Measurements from ENCODE around the gene NCK2. TPM values are rescaled to one million over a fixed set of nuclear protein-coding genes. Genes with fewer than 3 reads are reported as not detected.

Gene NCK2
- 90.5 TPM for polyA plus RNA-seq (ENCODE audit: insufficient read length)

DNA sequence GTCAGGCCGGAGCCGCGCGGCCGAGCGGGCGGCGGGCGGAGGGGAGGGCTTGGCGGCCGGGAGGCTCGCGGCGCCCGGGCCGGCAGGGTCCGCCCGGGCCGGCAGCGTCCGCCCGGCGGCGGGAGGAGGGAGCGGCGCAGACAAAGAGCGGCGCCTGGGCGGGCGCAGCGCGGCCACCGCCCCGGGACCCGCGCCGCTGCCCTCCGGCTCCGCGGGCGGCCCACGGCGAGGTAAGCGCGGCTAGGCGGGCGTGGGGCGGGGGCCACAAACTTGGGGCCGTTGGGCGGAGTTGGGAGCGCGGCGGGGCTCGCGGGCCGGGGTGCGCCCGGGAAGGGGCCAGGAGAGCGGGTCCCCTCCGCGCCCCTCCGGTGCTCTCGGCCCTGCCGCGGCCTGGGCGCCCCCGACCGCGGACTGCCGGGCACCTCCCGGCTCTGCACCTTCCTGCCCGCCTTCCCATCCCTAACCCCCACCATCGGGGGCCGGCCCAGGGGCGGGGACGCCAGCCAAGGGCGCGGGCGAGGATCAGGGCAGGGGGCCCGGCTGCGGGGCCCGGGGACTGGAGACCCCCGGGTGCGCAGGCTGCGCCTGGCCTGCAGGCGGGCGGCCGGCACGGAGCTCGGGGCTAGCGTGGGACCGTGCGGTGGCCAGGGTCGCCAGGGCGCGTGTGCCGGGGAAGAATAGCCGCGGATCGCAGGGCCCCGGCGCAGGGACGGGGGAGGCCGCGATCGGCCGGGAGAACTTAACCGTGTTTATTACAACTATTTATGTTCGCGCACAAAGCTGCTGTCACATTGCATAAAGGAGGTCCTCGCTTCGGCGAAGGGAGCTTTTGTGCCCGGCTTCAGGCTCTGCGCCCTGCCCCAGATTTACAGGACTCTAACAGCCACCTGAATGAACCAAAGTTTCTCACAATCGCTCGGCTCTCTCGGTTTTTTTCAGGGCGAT lies at the start of gene NCK2:
TSS of gene NCK2 (plus strand) at position 4 of the 945 bp plus-strand sequence. CDS start 110,152 bp downstream, outside the sequence.
- peak; percentile 42 for DNase-seq

DNA sequence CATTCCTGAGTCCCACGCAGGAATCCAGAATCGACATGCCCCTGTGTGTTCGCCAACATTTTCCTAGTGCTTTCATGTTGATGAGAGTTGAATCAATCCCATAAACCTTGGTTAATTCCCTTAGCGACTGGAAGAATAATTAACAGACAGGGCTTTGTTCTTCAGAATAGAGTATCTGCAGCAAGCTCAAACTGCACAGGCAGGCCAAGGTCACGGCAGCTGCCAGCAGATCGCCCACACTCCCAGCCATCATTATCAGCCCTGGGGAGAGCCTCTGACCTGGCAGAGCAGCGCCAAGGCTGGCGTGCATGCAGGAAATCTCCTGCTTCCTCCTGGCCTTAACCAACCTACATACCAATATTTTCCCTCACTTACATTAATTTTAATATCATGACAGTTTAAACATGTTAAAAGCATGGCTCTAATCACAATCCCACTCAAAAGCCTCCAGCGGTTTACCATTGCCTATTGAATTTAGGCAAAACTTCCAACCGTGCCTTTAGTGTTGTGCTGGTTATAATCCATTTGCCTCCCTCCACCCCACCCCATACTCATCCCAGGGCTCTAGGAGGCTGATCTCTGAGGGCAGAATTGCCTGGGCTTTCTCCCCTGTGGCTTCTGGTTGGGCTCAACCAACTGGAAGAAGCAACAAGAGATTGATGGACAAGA lies 46.8 kb upstream of the NCK2 start:
- DNase-seq, result no peak

GRCh38 chr2:105698820-105699219 lies 45.9 kb upstream of the NCK2 start:
- no peak for DNase-seq

GRCh38 chr2:105701042-105701441 lies 43.7 kb upstream of the NCK2 start:
- DNase-seq, result no peak

GRCh38 chr2:105708697-105709096 lies 36.0 kb upstream of the NCK2 start:
- DNase-seq, result no peak

- no peak for DNase-seq
Observed at GRCh38 chr2:105711394-105711793, 33.3 kb upstream of the NCK2 start.

GRCh38 chr2:105712166-105712915 lies 32.4 kb upstream of the NCK2 start:
- no peak for DNase-seq

GRCh38 chr2:105712981-105713596 lies 31.6 kb upstream of the NCK2 start:
- DNase-seq, result peak; percentile 22

DNA sequence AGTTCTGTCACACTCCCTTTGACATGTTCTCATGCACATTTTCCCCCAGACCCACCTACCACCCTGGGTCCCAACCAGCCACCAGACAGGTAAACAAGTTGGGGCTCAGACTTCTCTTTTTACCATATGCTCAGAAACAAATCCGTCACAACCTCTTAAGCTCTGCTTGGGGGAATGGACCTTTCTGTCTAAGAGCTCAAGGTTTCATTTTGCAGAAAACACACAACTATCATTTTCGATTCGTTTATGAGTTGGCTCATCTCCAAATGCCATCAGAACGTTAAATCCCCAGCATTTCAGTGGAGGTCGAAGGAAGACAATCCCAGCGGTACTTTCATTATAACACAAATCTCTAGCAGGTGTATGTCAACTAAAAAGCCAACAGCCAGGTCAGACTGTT lies 30.6 kb upstream of the NCK2 start:
- no peak for DNase-seq

DNA sequence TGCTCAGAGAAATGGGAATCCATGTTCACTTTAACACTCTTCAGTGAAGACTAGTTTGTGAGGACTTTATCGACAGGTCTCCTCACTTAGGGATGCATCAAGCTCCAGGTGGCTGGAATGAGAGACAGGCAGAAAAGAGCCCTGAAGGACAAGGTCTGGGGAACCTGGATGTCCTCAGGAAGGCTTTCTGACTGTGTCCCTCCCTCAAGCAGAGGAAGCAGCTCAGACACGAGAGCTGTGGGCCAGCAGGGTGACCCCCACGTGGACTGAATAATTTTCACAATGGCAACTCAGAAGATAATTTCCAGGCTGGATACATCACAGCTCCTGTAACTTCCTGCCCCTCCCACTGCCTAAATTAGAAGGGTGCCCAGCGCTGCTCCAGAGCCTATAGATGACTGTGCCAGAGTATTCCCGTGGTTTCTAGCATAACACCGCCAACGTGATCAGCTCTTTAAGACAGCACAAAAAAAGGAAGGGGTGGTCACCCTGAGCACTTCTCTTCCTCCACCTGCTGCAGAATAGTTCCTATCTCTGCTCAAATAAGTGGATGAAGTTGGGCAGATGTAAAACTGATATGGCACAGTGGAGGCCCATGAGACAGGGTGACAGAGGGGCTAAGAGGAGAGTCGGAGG lies 25.7 kb upstream of the NCK2 start:
- no peak for DNase-seq

DNA sequence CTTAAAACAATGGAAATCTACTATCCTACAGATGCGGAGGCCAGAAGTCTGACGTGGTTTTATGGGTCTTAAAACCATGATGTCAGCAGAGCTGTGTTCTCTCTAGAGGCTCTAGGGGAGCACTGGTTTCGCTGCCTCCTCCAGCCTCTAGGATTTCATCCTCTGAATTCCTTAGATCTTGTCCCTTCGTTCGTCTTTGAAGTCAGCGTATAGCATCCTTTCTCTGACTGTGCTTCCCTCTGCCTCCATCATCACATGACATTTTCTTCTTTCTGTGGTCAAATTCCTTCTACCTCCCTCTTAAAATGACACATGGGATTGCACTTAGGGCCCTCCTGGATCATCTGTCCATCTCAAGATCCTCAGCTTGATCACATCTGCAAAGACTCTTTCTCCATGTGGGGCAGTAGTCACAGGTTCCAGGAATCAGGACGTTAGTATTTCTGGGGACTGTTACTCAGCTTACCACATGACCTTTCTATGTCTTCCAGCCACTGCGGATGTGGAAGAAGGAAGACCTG lies 22.7 kb upstream of the NCK2 start:
- no peak for DNase-seq

- no peak for DNase-seq
Observed at GRCh38 chr2:105722726-105723297, 21.9 kb upstream of the NCK2 start.

DNA sequence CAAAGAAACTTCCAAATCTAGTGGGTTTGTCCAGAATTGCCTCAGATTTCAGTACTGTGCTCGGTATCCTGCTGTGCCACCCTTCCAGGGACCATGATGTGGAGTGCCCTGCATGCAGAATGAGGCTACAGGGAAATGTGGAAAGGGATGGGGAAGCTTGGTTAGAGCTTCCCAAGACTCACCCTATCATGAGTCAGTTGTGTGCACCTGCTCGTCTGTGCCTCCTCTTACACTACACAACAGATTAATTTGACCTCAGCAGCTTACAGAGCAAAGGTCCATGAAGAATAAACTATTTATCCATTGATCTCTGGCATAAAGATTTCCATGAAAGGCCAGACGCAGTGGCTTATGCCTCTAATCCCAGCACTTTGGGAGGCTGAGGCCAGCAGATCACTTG lies 21.3 kb upstream of the NCK2 start:
- no peak for DNase-seq

DNA sequence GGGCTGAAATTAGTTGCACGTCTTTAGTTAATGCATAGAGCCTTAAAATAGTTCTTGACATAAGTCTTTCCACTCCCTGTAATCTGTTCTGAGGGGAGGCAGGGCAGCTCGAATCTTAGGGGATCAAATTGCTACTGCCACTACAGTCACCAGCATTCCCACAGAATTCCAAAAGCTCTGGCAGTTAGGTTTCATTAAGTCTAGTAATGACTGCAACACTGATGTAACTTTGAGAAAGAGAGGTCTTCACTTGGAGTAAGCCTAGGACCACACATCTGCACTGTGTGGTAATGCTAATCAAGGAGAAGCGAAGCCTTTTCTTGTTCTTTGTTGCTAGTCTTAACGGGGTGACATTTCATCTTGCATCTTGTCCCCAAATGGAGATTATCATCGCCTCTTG lies 19.3 kb upstream of the NCK2 start:
- no peak for DNase-seq

GRCh38 chr2:105730170-105730569 lies 14.5 kb upstream of the NCK2 start:
- no peak for DNase-seq

DNA sequence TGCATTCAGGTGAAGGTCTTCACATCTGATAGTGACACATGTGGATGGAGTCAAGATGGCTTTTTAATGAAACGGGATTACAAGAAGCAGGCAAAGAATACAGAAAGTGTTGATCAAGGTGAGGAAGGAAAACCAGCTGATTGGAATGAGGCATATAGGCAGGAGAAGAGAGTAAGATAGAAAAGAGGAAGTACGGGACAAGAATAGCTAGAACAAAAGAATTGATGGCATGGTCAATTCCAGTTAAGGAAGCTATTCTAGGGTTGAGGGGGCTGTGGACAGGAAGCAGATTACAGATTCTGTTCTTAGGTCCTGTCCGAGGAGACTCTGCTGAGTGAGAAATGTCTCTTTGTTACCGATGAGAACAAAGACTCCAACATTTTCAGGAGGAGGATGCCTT lies 13.2 kb upstream of the NCK2 start:
- no peak for DNase-seq

- no peak for DNase-seq
Observed at GRCh38 chr2:105732101-105732500, 12.6 kb upstream of the NCK2 start.

DNA sequence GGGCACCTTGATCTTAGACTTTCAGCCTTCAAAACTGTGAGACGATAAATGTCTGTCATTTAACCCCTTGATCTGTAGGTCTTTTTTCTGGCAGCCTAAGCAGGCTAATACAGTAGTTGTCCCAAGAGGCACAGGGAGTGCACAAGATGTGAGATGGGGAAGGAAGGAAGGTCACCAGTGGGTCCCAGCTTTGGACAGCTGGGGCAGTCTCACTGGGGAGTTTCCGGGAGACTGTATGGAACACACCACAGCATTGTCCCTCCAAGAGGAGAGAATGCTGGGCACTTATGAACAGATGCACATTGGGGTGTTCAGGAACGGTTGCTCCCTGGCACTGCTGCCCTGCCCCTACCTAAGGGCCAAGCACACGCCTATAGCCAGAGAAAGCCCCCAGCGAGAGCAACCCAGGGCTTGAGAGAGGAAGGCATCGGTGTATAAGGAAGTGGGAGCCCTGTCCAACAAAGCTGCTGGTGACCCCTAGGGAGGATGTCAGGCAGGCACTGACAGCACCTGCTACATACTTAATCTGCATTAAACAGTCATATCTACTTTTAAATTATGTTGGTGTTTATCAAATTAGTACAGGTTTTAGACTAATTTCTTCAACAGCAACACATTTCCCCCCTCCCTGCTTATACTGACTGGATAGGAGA lies 11.6 kb upstream of the NCK2 start:
- no peak for DNase-seq

GRCh38 chr2:105733875-105734274 lies 10.8 kb upstream of the NCK2 start:
- no peak for DNase-seq

- no peak for DNase-seq
Observed at GRCh38 chr2:105734762-105735538, 9.8 kb upstream of the NCK2 start.

All from hindlimb muscle (tissue), 1 donor.